C4-2B (cell line): ENCODE results near the gene ZDHHC4.

Experiments used
- H3K27ac ChIP-seq: fragments of 450-650 bp; 2 replicates; pipeline ENCODE4 v1.5.1; 2017
- CTCF ChIP-seq: fragments of 450-650 bp; conservative IDR thresholded peaks from 2 replicates; pipeline ENCODE4 v1.5.1; 2017; ENCODE audit warnings: mild to moderate bottlenecking
- ZFX ChIP-seq: fragments of 450-650 bp; IDR thresholded peaks from 2 replicates; pipeline ENCODE4 v1.6.1; 2017

The ZDHHC4 gene

GRCh38 chr7:6563936-6564770, 13.1 kb upstream of the ZDHHC4 start:
- H3K27ac ChIP-seq, result no peak overlapping the region
- TF ChIP-seq CTCF (no peak), ZFX (no peak)

- H3K27ac ChIP-seq, result no peak overlapping the region
- no peak for TF ChIP-seq ZFX
- no peak for TF ChIP-seq CTCF
Measured at GRCh38 chr7:6565655-6566054, 11.6 kb upstream of the ZDHHC4 start.

- TF ChIP-seq CTCF (no peak), ZFX (no peak)
- H3K27ac ChIP-seq, result no peak overlapping the region
Measured at GRCh38 chr7:6567886-6568285, 9.4 kb upstream of the ZDHHC4 start.

- TF ChIP-seq ZFX, result no peak
- no peak for TF ChIP-seq CTCF
- H3K27ac ChIP-seq, result no peak overlapping the region
Measured at GRCh38 chr7:6571160-6571779, 6.0 kb upstream of the ZDHHC4 start.

- TF ChIP-seq CTCF, result no peak
- no peak for TF ChIP-seq ZFX
- no peak overlapping the region for H3K27ac ChIP-seq
Measured at GRCh38 chr7:6575281-6576023, 1.8 kb upstream of the ZDHHC4 start.

- peak overlapping the region; percentile 54 for H3K27ac ChIP-seq
- TF ChIP-seq ZFX, result no peak
- no peak; the same call in 1 of the 2 replicates for TF ChIP-seq CTCF
Measured at GRCh38 chr7:6576024-6576866, 1.0 kb upstream of the ZDHHC4 start.

- H3K27ac ChIP-seq, result peak overlapping the region; percentile 74
Measured at GRCh38 chr7:6576867-6577368, 336 bp upstream of the ZDHHC4 start.
